RWPE1 (cell line): ENCODE data around the gene BLVRA.
"Not testable (repeated sequence)": the region's sequence is repeated elsewhere in the genome, so short reads cannot be mapped to it uniquely, and the experiment has no call there.

Experiments
- CTCF ChIA-PET: fragments of 350-600 bp; sonication (Branson Sonifier 250); formaldehyde crosslinking; extraction: SDS; loops from one replicate; lab custom pipeline; 2021; lab: Yijun Ruan, JAX
- POLR2A ChIA-PET: fragments of 400-600 bp; formaldehyde crosslinking; extraction: SDS; loops from one replicate; lab custom pipeline; 2020; ENCODE audit warnings: antibody characterized with exemption; ENCODE audit not compliant: low non-redundant PET; lab: Yijun Ruan, JAX
- DNase-seq: peaks from one replicate; pipeline ENCODE4 v3.0.0; 2012; ENCODE audit warnings: low spot score
- H3K27ac ChIP-seq: fragments of 450-650 bp; 2 replicates; pipeline ENCODE4 v1.5.1; 2017
- TF ChIP-seq, protein P1 (sequence below): fragments of 450-650 bp; conservative IDR thresholded peaks from 2 replicates; pipeline ENCODE4 v1.5.1; 2017; ENCODE audit warnings: low read depth, mild to moderate bottlenecking

The BLVRA gene

DNA sequence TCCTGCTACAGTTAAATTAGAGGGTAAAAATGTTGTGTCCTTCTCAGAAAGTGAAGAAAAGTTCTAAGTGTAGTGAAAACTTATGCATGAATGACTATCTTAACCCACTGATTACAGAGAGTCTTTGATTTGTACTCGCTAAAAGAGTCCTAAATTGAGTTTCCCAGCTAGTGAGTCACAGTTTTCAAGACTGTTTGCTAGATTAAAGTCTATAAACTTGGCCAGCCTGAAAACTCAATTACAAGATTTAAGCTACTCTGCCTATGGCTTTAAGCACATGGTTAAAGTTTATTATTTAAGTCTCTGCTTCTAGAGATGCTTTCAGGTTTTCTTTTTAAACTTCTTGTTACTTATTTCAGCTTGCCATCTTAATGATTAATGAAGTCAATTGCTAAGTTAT is 66.5 kb downstream of the BLVRA start:
- CTCF ChIA-PET = interaction anchor here (0.6 to 0.7 kb wide), 4 partner anchors 8 to 227 kb away, joined by 3 read pairs; no protein-coding TSS in a partner anchor
- H3K27ac ChIP-seq = no peak overlapping the region
- DNase-seq = no peak
- POLR2A ChIA-PET = no interaction called here
- TF ChIP-seq, protein P1, sequence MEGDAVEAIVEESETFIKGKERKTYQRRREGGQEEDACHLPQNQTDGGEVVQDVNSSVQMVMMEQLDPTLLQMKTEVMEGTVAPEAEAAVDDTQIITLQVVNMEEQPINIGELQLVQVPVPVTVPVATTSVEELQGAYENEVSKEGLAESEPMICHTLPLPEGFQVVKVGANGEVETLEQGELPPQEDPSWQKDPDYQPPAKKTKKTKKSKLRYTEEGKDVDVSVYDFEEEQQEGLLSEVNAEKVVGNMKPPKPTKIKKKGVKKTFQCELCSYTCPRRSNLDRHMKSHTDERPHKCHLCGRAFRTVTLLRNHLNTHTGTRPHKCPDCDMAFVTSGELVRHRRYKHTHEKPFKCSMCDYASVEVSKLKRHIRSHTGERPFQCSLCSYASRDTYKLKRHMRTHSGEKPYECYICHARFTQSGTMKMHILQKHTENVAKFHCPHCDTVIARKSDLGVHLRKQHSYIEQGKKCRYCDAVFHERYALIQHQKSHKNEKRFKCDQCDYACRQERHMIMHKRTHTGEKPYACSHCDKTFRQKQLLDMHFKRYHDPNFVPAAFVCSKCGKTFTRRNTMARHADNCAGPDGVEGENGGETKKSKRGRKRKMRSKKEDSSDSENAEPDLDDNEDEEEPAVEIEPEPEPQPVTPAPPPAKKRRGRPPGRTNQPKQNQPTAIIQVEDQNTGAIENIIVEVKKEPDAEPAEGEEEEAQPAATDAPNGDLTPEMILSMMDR = no peak

DNA sequence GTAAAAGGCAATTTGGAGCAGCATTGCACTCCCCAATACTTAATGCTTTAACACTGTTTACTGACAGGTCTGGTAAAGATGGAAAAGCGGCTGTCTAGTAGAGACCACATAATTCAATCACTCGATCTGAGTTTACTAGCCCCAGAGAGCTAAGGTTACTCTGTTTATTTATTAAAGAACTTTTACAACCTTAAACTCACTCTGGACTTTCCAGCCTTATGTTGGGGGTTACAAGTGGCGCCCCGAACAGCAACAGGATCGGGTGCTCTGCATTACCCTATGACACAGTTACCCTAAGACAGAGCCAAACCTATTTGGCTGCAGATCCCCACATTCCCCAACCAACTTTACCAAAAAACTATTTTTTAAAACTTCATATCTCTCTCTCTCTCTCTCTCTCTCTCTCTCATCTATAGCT is 66.9 kb downstream of the BLVRA start:
- TF ChIP-seq, protein P1 = no peak
- CTCF ChIA-PET = interaction anchor here (0.6 to 0.7 kb wide), 4 partner anchors 13 to 228 kb away, joined by 3 read pairs; no protein-coding TSS in a partner anchor
- DNase-seq = no peak
- POLR2A ChIA-PET = no interaction called here
- H3K27ac ChIP-seq = no peak overlapping the region

DNA sequence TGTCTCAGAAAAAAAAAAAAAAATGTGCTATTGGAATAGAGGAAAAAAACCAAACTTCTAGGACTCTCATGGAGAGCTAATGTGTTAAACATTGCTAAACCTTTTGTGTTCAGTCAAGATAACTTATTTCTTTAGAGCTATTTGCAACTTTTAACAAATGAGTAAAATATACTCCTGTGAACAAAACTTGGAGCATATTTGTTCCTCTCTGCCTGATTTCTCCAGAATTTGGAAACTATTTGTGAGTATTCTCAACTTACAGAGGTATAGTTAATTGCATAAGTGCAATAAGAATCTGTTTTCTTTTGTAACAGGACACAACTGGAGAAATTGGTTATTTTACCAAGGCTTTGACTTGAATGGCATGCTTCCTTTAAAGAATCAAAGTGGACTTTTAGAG is 72.4 kb downstream of the BLVRA start:
- POLR2A ChIA-PET, CTCF ChIA-PET, DNase-seq, H3K27ac ChIP-seq: not testable (repeated sequence)

DNA sequence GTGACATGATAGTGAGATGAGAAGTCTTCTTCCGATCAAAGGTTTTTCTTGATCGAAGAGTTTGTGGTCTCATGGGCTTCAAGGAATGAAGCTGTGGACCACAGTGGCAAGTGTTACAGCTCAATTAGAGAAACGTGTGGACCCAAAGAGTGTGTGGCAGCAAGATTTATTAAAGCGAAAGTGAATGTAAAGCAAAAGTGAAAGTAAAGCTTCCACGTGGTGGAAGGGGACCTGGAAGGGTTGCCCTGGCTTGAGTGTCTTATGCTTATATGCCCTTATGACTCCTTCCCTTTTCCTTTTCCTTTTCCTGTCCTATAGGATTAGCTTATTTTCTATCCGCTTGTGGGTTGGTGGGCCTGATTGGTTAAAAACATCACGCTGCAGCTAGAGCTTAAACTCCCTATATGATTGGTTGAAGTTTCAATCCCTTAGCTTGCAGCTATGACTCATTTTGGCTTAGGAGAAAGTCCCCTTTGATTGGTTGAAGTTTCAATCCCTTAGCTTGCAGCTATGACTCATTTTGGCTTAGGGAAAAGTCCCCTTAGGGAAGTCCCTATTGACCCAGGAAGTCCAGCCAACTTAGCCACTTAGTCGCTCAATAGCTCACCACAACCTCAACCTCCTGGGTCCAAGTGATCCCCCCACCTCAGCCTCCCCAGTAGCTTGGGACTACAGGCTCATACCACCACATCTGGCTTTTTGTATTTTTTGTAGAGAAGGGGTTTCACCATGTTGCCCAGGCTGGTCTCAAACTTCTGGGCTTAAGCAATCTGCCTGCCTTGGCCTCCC is 76.2 kb downstream of the BLVRA start:
- TF ChIP-seq, protein P1 = no peak
- DNase-seq = no peak
- no peak overlapping the region for H3K27ac ChIP-seq
- ChIA-PET CTCF (interaction anchor here (0.6 to 1.6 kb wide), 3 partner anchors 14 to 252 kb away, joined by 3 to 4 read pairs (median 4); partner anchors contain the start of gene STK17A), POLR2A (no interaction called here)

DNA sequence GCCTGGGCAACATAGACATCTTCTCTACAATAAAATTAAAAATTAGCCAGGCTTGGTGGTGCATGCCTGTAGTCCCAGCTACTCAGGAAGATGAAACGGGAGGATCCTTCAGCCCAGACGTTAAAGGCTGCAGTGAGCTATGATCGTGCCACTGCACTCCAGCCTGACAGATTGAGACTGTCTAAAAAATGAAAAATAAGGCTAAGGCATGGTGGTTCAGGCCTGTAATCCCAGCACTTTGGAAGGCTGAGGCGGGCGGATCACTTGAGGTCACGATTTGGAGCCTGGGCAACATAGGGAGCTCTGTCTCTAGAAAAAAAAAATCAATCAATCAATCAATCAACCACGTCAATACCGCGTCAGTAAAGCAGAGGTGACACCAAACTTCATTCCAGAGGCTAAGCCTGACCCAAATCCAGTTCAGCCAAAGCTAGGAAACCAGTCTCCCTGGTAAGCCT is 79.8 kb downstream of the BLVRA start:
- TF ChIP-seq, protein P1 = no peak
- no peak overlapping the region for H3K27ac ChIP-seq
- DNase-seq = no peak
- ChIA-PET POLR2A (no interaction called here), CTCF (interaction anchor here (0.5 to 3.0 kb wide), 19 partner anchors 10 to 576 kb away, joined by 3 to 22 read pairs (median 3); partner anchors contain the start of gene STK17A)

DNA sequence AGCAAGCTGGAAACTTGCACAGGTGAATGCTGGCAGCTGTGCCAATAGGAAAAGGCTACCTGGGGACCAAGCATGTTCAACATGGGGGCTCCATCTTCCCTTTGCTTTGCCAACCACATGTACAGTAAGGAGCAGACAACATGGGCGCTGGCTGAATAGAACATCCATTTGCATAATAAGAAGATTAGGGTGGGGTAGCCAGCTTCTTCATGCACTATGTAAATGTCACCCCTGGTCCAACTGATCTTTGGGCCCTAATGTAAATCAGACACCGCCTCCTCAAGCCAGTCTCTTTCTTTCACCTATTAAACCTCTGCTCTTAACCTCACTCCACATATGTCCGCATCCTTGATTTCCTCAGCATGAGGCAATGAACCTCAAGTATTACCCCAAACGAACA is 84.8 kb downstream of the BLVRA start:
- no peak for DNase-seq
- ChIA-PET CTCF (interaction anchor here (1.8 kb wide), 1 partner anchor 261 kb away, joined by 5 read pairs; the partner anchor contains the start of gene STK17A), POLR2A (no interaction called here)
- TF ChIP-seq, protein P1 = no peak
- no peak overlapping the region for H3K27ac ChIP-seq

DNA sequence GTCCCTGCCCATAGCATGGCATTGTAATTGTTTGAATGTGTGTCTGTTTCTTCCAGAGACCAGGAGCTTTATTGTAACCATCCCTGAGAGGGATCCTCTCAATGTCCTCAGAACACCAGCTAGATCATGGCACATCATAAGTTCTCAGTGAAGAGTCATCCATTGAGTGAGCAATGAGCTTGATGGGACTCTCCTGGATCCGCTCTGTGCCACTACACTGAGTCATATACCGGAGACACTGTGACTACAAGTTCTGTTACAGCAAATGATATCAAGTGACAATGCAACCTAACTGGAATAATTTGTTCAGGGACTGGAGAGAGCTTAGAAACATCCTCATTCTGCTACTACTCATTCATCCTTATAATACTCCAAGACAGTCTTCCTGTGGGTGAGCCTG is 85.8 kb downstream of the BLVRA start:
- ChIA-PET CTCF (interaction anchor here (0.7 to 1.8 kb wide), 2 partner anchors 8 to 262 kb away, joined by 3 to 5 read pairs; partner anchors contain the start of gene STK17A), POLR2A (no interaction called here)
- TF ChIP-seq, protein P1 = no peak
- no peak overlapping the region for H3K27ac ChIP-seq
- no peak for DNase-seq
